GM23338 (cell line): Measurements from ENCODE around the gene GRID1. TPM values are rescaled to one million over a fixed set of nuclear protein-coding genes. Genes with fewer than 3 reads are reported as not detected.
"Not testable (repeated sequence)": the region's sequence is repeated elsewhere in the genome, so short reads cannot be mapped to it uniquely, and the experiment has no call there.

Source experiments
- ATAC-seq: fragments of 200-7000 bp; cut with Tn5 transposase; 3 replicates; pipeline ENCODE4 v1.9.1; 2020
- DNase-seq: peaks from one replicate; pipeline ENCODE4 v3.0.0-alpha.2; 2015; ENCODE audit warnings: low spot score
- H2AFZ ChIP-seq: fragments of 200-600 bp; sonication (generic); 2 replicates; pipeline ENCODE4 v1.8.0; 2016; ENCODE audit warnings: antibody characterized with exemption, mild to moderate bottlenecking, moderate library complexity
- H3F3A ChIP-seq: fragments of 200-600 bp; sonication (generic); replicated peaks from 2 replicates; pipeline ENCODE4 v1.8.0; 2017; ENCODE audit warnings: antibody characterized with exemption, mixed run types, low read depth
- H3K27ac ChIP-seq: fragments of 200-600 bp; sonication (generic); 2 replicates; pipeline ENCODE4 v1.6.1; 2016; ENCODE audit warnings: low read depth
- H3K27me3 ChIP-seq: fragments of 200-600 bp; sonication (generic); 2 replicates; pipeline ENCODE4 v1.8.0; 2016; ENCODE audit warnings: mild to moderate bottlenecking, mixed run types, moderate library complexity; ENCODE audit not compliant: insufficient read depth
- H3K36me3 ChIP-seq: fragments of 200-600 bp; sonication (generic); 2 replicates; pipeline ENCODE4 v1.8.0; 2016; ENCODE audit warnings: mild to moderate bottlenecking; ENCODE audit not compliant: insufficient read depth
- H3K4me1 ChIP-seq: fragments of 200-600 bp; sonication (generic); 2 replicates; pipeline ENCODE4 v1.8.0; 2016; ENCODE audit warnings: mild to moderate bottlenecking, moderate library complexity; ENCODE audit not compliant: insufficient read depth
- H3K4me2 ChIP-seq: fragments of 200-600 bp; sonication (generic); 2 replicates; pipeline ENCODE4 v1.7.1; 2017; ENCODE audit warnings: mixed run types
- H3K4me3 ChIP-seq: fragments of 200-600 bp; sonication (generic); 2 replicates; pipeline ENCODE4 v1.6.1; 2016; ENCODE audit warnings: mixed run types
- H3K79me2 ChIP-seq: fragments of 200-600 bp; sonication (generic); replicated peaks from 2 replicates; pipeline ENCODE4 v1.8.0; 2017; ENCODE audit warnings: mild to moderate bottlenecking; ENCODE audit not compliant: insufficient read depth
- H3K9me2 ChIP-seq: fragments of 200-600 bp; sonication (generic); 2 replicates; pipeline ENCODE4 v1.8.0; 2017; ENCODE audit not compliant: insufficient read depth
- H4K20me1 ChIP-seq: fragments of 200-600 bp; sonication (generic); replicated peaks from 2 replicates; pipeline ENCODE4 v1.8.0; 2017; ENCODE audit warnings: mild to moderate bottlenecking; ENCODE audit not compliant: insufficient read depth
- H3K27ac Mint-ChIP-seq: 2 replicates; pipeline ENCODE4 v1.8.0; 2020; ENCODE audit warnings: inconsistent platforms, mild to moderate bottlenecking, moderate library complexity, mixed read lengths
- H3K27me3 Mint-ChIP-seq: 3 replicates; pipeline ENCODE4 v1.8.0; 2022; ENCODE audit warnings: low read depth, mild to moderate bottlenecking, moderate library complexity, mixed read lengths, inconsistent platforms; ENCODE audit not compliant: insufficient read depth, poor library complexity
- H3K36me3 Mint-ChIP-seq: 3 replicates; pipeline ENCODE4 v1.8.0; 2021; ENCODE audit warnings: low read depth, mild to moderate bottlenecking, inconsistent platforms, moderate library complexity, mixed read lengths
- H3K4me1 Mint-ChIP-seq: 3 replicates; pipeline ENCODE4 v1.8.0; 2020; ENCODE audit warnings: mild to moderate bottlenecking, inconsistent platforms, mixed read lengths
- H3K4me3 Mint-ChIP-seq: 3 replicates; pipeline ENCODE4 v1.8.0; 2021; ENCODE audit warnings: moderate library complexity, mild to moderate bottlenecking, inconsistent platforms, mixed read lengths
- H3K9me3 Mint-ChIP-seq: 3 replicates; pipeline ENCODE4 v1.8.0; 2020; ENCODE audit warnings: moderate library complexity, mild to moderate bottlenecking, inconsistent platforms, mixed read lengths
- ZNF331 ChIP-seq: fragments of 250-450 bp; sonication (Bioruptor Pico); IDR thresholded peaks from 2 replicates; pipeline ENCODE4 v1.5.0; 2020; ENCODE audit warnings: low read depth, mild to moderate bottlenecking, moderate library complexity
- polyA plus RNA-seq: library from polyadenylated mRNA; unstranded; fragments of >200 nt; fragmentation: Nextera tagmentation; extraction: Ambion mirVana; gene quantifications from 2 replicates; pipeline ENCODE4 v1.2.1, GENCODE V29; 2016
- total RNA-seq: library from RNA; depleted of rRNA; stranded (reverse); fragments of >200 nt; shearing (Covaris generic); gene quantifications from 2 replicates; pipeline ENCODE4 v1.2.3, GENCODE V29; 2014
- TF ChIP-seq, protein P1 (sequence below): IDR thresholded peaks from one replicate; pipeline ENCODE4 v1.6.1; 2018; ENCODE audit warnings: antibody characterized with exemption; ENCODE audit not compliant: unreplicated experiment

GRID1 gene
- total and polyA plus RNA-seq, 2 experiments from 2014 or later, result 0.14 to 0.15 TPM

DNA sequence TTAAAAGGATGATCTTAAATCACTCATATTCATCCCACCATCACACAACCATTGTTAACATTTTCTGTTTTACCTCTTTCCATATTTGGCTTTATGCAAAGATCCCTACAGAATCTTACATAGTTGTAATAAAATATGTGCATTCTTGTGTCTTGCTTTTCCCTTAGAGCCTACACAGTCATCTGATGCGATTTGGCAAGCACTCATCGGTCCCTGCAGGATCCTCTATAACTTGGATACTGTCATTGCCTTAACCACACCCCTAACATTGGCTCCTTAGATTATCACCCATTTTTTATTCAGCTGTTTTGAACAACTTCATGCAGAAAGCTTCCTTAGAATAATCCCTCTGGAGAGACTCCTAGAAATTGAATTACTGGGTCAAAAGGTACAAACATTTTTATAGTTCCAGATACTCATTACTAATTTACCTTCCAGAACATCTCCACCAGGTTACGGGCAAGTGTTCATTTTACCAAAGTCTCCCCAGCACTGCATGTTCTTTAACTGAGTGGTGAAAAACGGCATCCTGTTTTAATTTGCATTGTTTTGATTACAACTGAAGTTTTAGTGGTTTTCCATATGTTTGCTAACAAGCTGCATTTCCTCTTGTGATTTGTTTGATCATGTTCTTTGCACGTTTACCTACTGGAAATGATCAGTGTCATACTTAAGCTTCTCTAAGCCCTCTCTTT is 268.3 kb downstream of the GRID1 start:
- peaks cover 3% of the 10 kb centered on the region for H3K27me3 Mint-ChIP-seq
- Histone ChIP-seq H3K79me2 (no peaks in the 10 kb centered on the region), H4K20me1 (no peaks in the 10 kb centered on the region), H3K4me1 (no peaks in the 10 kb centered on the region), H2AFZ (no peak overlapping the region), H3K4me3 (no peak overlapping the region), H3K27me3 (no peaks in the 10 kb centered on the region), H3K9me2 (no peaks in the 10 kb centered on the region), H3K4me2 (no peak overlapping the region), H3K36me3 (no peaks in the 10 kb centered on the region; the same call in 1 of the 2 replicates), H3F3A (no peaks in the 10 kb centered on the region), H3K27ac (no peak overlapping the region)
- no peak overlapping the region for H3K27ac Mint-ChIP-seq
- H3K4me3 Mint-ChIP-seq, result no peak overlapping the region
- ATAC-seq (no peak), DNase-seq (no peak)
- H3K9me3 Mint-ChIP-seq, result peaks cover 26% of the 10 kb centered on the region
- no peaks in the 10 kb centered on the region; the same call in 2 of the 3 replicates for H3K36me3 Mint-ChIP-seq
- no peaks in the 10 kb centered on the region for H3K4me1 Mint-ChIP-seq
- TF ChIP-seq, protein P1, sequence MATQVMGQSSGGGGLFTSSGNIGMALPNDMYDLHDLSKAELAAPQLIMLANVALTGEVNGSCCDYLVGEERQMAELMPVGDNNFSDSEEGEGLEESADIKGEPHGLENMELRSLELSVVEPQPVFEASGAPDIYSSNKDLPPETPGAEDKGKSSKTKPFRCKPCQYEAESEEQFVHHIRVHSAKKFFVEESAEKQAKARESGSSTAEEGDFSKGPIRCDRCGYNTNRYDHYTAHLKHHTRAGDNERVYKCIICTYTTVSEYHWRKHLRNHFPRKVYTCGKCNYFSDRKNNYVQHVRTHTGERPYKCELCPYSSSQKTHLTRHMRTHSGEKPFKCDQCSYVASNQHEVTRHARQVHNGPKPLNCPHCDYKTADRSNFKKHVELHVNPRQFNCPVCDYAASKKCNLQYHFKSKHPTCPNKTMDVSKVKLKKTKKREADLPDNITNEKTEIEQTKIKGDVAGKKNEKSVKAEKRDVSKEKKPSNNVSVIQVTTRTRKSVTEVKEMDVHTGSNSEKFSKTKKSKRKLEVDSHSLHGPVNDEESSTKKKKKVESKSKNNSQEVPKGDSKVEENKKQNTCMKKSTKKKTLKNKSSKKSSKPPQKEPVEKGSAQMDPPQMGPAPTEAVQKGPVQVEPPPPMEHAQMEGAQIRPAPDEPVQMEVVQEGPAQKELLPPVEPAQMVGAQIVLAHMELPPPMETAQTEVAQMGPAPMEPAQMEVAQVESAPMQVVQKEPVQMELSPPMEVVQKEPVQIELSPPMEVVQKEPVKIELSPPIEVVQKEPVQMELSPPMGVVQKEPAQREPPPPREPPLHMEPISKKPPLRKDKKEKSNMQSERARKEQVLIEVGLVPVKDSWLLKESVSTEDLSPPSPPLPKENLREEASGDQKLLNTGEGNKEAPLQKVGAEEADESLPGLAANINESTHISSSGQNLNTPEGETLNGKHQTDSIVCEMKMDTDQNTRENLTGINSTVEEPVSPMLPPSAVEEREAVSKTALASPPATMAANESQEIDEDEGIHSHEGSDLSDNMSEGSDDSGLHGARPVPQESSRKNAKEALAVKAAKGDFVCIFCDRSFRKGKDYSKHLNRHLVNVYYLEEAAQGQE, result no peak
- TF ChIP-seq ZNF331, result no peak

DNA sequence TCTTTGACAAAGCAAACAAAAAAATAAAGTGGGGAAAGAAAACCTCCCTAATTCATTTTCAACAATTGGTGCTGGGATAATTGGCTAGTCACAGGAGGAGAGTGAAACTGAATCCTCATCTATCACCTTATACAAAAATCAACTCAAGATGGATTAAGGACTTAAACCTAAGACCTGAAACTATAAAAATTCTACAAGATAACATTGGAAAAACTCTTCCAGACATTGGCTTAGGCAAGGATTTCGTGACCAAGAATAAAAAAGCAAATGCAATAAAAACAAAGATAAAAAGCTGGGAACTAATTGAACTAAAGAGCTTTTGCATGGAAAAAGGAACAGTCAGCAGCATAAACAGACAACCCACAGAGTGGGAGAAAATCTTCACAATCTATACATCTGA is 271.5 kb downstream of the GRID1 start:
- peaks cover 11% of the 10 kb centered on the region; the same call in 2 of the 3 replicates for H3K4me1 Mint-ChIP-seq
- H3K27me3 Mint-ChIP-seq, H3K27ac Mint-ChIP-seq, H4K20me1 ChIP-seq, H3K4me2 ChIP-seq, ATAC-seq, H3K4me3 ChIP-seq, H3K27ac ChIP-seq, H3F3A ChIP-seq, H3K36me3 Mint-ChIP-seq, H3K79me2 ChIP-seq, H3K36me3 ChIP-seq, H3K4me3 Mint-ChIP-seq, DNase-seq, H2AFZ ChIP-seq, H3K9me2 ChIP-seq, H3K4me1 ChIP-seq, H3K27me3 ChIP-seq: not testable (repeated sequence)
- H3K9me3 Mint-ChIP-seq, result peaks cover 16% of the 10 kb centered on the region; the same call in 2 of the 3 replicates

DNA sequence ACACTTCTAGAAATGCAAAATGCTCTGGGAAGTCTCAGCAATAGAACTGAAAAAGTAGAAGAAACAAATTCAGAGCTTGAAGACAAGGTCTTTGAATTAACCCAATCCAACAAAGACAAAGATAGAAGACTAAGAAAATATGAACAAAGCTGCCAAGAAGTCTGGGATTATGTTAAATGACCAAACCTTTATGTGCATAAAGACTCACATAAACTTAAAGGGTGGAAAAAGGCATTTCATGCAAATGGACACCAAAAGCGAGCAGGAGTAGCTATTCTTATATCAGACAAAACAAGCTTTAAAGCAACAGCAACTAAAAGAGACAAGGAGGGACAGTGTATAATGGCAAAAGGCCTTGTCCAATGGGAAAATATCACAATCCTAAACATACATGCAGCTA is 274.3 kb downstream of the GRID1 start:
- not testable (repeated sequence) for H3F3A ChIP-seq

More for the DNA sequence above, 274.3 kb downstream of the GRID1 start:
- not testable (repeated sequence) for H3K27ac Mint-ChIP-seq, H4K20me1 ChIP-seq, H3K9me2 ChIP-seq, H2AFZ ChIP-seq, H3K4me3 ChIP-seq, H3K36me3 Mint-ChIP-seq, H3K36me3 ChIP-seq, H3K27ac ChIP-seq, H3K4me1 ChIP-seq, ATAC-seq, H3K79me2 ChIP-seq, DNase-seq, H3K27me3 Mint-ChIP-seq, H3K4me2 ChIP-seq, H3K4me3 Mint-ChIP-seq, H3K27me3 ChIP-seq
- peaks cover 24% of the 10 kb centered on the region for H3K9me3 Mint-ChIP-seq
- H3K4me1 Mint-ChIP-seq, result peaks cover 11% of the 10 kb centered on the region; the same call in 2 of the 3 replicates
